ENCODE results near the gene MAP4K3.

DNA sequence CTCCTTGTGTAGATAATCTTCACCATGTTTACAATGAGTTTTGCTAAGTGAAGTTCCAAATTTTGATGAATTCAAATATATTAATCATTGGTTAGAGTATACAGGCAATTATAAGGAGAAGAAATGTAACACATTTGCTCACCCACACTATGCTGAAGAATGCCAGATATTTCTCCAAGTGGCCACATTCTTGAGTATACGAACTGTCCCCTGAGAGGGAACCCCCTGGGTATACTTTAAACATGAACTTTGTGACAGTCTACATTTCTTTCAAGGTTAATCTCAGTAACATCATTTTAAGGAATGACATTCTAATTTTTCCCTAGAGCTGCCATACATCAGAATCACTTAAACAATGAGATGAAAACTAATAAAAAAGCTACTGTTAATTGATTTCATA is 153.5 kb downstream of the MAP4K3 start:
- TF ChIP-seq, protein P1, sequence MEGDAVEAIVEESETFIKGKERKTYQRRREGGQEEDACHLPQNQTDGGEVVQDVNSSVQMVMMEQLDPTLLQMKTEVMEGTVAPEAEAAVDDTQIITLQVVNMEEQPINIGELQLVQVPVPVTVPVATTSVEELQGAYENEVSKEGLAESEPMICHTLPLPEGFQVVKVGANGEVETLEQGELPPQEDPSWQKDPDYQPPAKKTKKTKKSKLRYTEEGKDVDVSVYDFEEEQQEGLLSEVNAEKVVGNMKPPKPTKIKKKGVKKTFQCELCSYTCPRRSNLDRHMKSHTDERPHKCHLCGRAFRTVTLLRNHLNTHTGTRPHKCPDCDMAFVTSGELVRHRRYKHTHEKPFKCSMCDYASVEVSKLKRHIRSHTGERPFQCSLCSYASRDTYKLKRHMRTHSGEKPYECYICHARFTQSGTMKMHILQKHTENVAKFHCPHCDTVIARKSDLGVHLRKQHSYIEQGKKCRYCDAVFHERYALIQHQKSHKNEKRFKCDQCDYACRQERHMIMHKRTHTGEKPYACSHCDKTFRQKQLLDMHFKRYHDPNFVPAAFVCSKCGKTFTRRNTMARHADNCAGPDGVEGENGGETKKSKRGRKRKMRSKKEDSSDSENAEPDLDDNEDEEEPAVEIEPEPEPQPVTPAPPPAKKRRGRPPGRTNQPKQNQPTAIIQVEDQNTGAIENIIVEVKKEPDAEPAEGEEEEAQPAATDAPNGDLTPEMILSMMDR (IDR thresholded peaks at IDR 0.05) = no peak
- no peak for TF ChIP-seq POLR2A (IDR thresholded peaks at IDR 0.05)
